ENCODE data around the gene CELA3B. TPM values are rescaled to one million over a fixed set of nuclear protein-coding genes. Genes with fewer than 3 reads are reported as not detected.

Gene CELA3B
- polyA plus RNA-seq, 1 donor (not counting 4 experiments of a cell fraction or from before 2014, with no cell fraction given): not detected

DNA sequence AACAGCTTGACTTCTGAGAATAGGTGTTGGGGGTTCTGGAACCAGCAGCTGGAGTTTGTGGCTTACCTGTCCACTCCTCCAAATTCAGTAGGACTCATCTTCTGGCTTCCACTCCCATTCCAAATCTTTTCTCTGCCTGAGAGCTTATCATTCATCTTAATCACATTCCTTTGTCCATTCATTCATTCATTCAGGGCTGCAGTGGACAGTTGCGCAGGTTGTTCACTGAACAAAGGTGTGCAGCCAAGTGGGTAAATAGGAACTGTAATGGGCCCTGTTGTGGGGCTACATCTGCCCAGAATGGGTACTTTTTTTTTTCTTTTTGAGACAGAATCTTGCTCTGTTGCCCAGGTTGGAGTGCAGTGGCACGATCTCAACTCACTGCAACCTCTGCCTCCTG lies 36.3 kb upstream of the CELA3B start:
- TF ChIP-seq EZH2 (IDR thresholded peaks at IDR 0.05; ENCODE audit: low read length) (no peak), CTCF (optimal IDR thresholded peaks at IDR 0.05 in 1 of 3, IDR thresholded peaks at IDR 0.05 in 1 of 3, conservative IDR thresholded peaks at IDR 0.05 in 1 of 3; ENCODE audit: extremely low read depth in 1 of 3, insufficient read depth in 2 of 3, low read length in 3 of 3) (no peak)
- Histone ChIP-seq H3K4me2 (ENCODE audit: control insufficient read depth, extremely low read depth, insufficient read depth, low read depth, low read length) (no peak overlapping the region), H3K79me2 (ENCODE audit: control insufficient read depth, insufficient read depth, low read length) (peaks cover 12% of the 10 kb centered on the region), H3K36me3 (ENCODE audit: control insufficient read depth in 2 of 2, extremely low read depth in 1 of 2, insufficient read depth in 2 of 2, low read length in 2 of 2) (no peaks in the 10 kb centered on the region), H3K9ac (ENCODE audit: control insufficient read depth, extremely low read depth, insufficient read depth, low read length) (no peak overlapping the region), H4K20me1 (ENCODE audit: control insufficient read depth, extremely low read depth, insufficient read depth, low read length) (no peaks in the 10 kb centered on the region), H3K9me1 (ENCODE audit: control insufficient read depth, extremely low read depth, insufficient read depth, low read length) (peaks cover 2% of the 10 kb centered on the region), H3K27me3 (ENCODE audit: control insufficient read depth, extremely low read depth, insufficient read depth, low read length) (no peaks in the 10 kb centered on the region), H3K4me1 (ENCODE audit: control insufficient read depth, extremely low read depth, insufficient read depth, low read length) (peaks cover 46% of the 10 kb centered on the region), H3K4me3 (ENCODE audit: control insufficient read depth in 2 of 3, extremely low read depth in 1 of 3, insufficient read depth in 2 of 3, low read depth in 1 of 3, low read length in 3 of 3) (no peak overlapping the region), H2AFZ (ENCODE audit: control insufficient read depth, low read length) (no peak overlapping the region), H3K27ac (ENCODE audit: control insufficient read depth, insufficient read depth, low read length) (peak overlapping the region; percentile 73), H3K9me3 (ENCODE audit: control insufficient read depth, low read depth, low read length) (no peaks in the 10 kb centered on the region)
- DNase-seq (ENCODE audit: low read depth, low spot score) (no peak), FAIRE-seq (no peak)
- dilution Hi-C loops (cut with MboI; ENCODE audit: extremely low pct_ligation_motif_present, low sequenced_read_pairs): no loop called here

DNA sequence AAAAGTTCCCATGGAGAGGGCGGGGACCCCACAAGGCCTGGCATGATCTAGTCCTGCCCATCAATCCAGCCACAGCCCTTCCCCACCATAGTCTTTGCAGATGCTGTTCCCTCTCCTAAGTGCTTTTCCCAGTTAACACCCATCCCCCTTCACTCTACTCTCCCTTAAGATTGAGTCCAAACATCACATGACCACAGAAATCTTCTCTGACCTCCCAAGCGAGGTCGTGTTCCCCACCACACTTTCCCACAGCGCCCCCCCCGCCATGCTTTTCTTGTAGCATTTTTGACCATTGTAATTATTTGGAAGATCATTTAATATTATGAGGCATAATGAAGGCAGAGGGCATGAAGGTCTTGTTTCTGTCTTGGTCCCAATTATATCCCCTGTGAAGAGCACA lies 35.5 kb upstream of the CELA3B start:
- FAIRE-seq: no peak
- Histone ChIP-seq H3K79me2 (ENCODE audit: control insufficient read depth, insufficient read depth, low read length) (peaks cover 4% of the 10 kb centered on the region), H3K4me3 (ENCODE audit: control insufficient read depth in 2 of 3, extremely low read depth in 1 of 3, insufficient read depth in 2 of 3, low read depth in 1 of 3, low read length in 3 of 3) (no peak overlapping the region), H3K27me3 (ENCODE audit: control insufficient read depth, extremely low read depth, insufficient read depth, low read length) (no peaks in the 10 kb centered on the region), H2AFZ (ENCODE audit: control insufficient read depth, low read length) (no peak overlapping the region), H3K9ac (ENCODE audit: control insufficient read depth, extremely low read depth, insufficient read depth, low read length) (no peak overlapping the region), H3K4me1 (ENCODE audit: control insufficient read depth, extremely low read depth, insufficient read depth, low read length) (peaks cover 38% of the 10 kb centered on the region), H3K27ac (ENCODE audit: control insufficient read depth, insufficient read depth, low read length) (no peak overlapping the region), H3K9me1 (ENCODE audit: control insufficient read depth, extremely low read depth, insufficient read depth, low read length) (peaks cover 2% of the 10 kb centered on the region), H3K36me3 (ENCODE audit: control insufficient read depth in 2 of 2, extremely low read depth in 1 of 2, insufficient read depth in 2 of 2, low read length in 2 of 2) (no peaks in the 10 kb centered on the region), H3K4me2 (ENCODE audit: control insufficient read depth, extremely low read depth, insufficient read depth, low read depth, low read length) (no peak overlapping the region), H3K9me3 (ENCODE audit: control insufficient read depth, low read depth, low read length) (no peaks in the 10 kb centered on the region), H4K20me1 (ENCODE audit: control insufficient read depth, extremely low read depth, insufficient read depth, low read length) (no peaks in the 10 kb centered on the region)
- TF ChIP-seq EZH2 (IDR thresholded peaks at IDR 0.05; ENCODE audit: low read length): no peak
- no peak for TF ChIP-seq CTCF (optimal IDR thresholded peaks at IDR 0.05 in 1 of 3, IDR thresholded peaks at IDR 0.05 in 1 of 3, conservative IDR thresholded peaks at IDR 0.05 in 1 of 3; ENCODE audit: extremely low read depth in 1 of 3, insufficient read depth in 2 of 3, low read length in 3 of 3)
- no peak for DNase-seq (ENCODE audit: low read depth, low spot score)
- dilution Hi-C loops (cut with MboI; ENCODE audit: extremely low pct_ligation_motif_present, low sequenced_read_pairs): no loop called here
